WTC11 (cell line): Measurements from ENCODE around the gene SHF. TPM values are rescaled to one million over a fixed set of nuclear protein-coding genes. Genes with fewer than 3 reads are reported as not detected.

Source experiments
- ATAC-seq: fragments of 200-7000 bp; cut with Tn5 transposase; 2 replicates; pipeline ENCODE4 v1.10.0; 2021; ENCODE audit warnings: mild to moderate bottlenecking, moderate library complexity
- CTCF ChIA-PET: fragments of 300-600 bp; sonication (Branson Sonifier 250); formaldehyde crosslinking; loops from one replicate; lab custom pipeline; 2021; ENCODE audit warnings: antibody characterized with exemption; lab: Charles Lee
- POLR2A ChIA-PET: fragments of 350-600 bp; sonication (Branson Sonifier 250); formaldehyde crosslinking; loops from one replicate; lab custom pipeline; 2021; ENCODE audit warnings: antibody characterized with exemption; lab: Charles Lee
- DNase-seq: peaks from one replicate; pipeline ENCODE4 v3.0.0; 2021; ENCODE audit warnings: low spot score
- H3K27ac Mint-ChIP-seq: 2 replicates; pipeline ENCODE4 v1.8.0; 2021; ENCODE audit warnings: mixed read lengths
- H3K27me3 Mint-ChIP-seq: 2 replicates; pipeline ENCODE4 v1.8.0; 2021; ENCODE audit warnings: low read depth, mild to moderate bottlenecking, moderate library complexity, mixed read lengths
- H3K36me3 Mint-ChIP-seq: 2 replicates; pipeline ENCODE4 v1.8.0; 2021; ENCODE audit warnings: mixed read lengths
- H3K4me1 Mint-ChIP-seq: 2 replicates; pipeline ENCODE4 v1.8.0; 2022; ENCODE audit warnings: mixed read lengths
- H3K4me3 Mint-ChIP-seq: 2 replicates; pipeline ENCODE4 v1.8.0; 2021; ENCODE audit warnings: mild to moderate bottlenecking, moderate library complexity, mixed read lengths
- H3K9me3 Mint-ChIP-seq: 2 replicates; pipeline ENCODE4 v1.8.0; 2021; ENCODE audit warnings: mixed read lengths
- ATF2 ChIP-seq: sonication (generic); formaldehyde crosslinking; IDR thresholded peaks from 2 replicates; pipeline ENCODE4 v1.8.1; 2022; ENCODE audit warnings: low read depth, missing genetic modification reagents, borderline replicate concordance
- ATF3 ChIP-seq: sonication (generic); formaldehyde crosslinking; conservative IDR thresholded peaks from 2 replicates; pipeline ENCODE4 v1.8.1; 2022; ENCODE audit warnings: mild to moderate bottlenecking, missing genetic modification reagents
- GRHL2 ChIP-seq: fragments of 250-450 bp; sonication (Bioruptor Pico); IDR thresholded peaks from 2 replicates; pipeline ENCODE4 v1.8.0; 2022; ENCODE audit warnings: mild to moderate bottlenecking, moderate library complexity; ENCODE audit not compliant: insufficient replicate concordance, severe bottlenecking
- JAZF1 ChIP-seq: fragments of 250-450 bp; sonication (Bioruptor Pico); IDR thresholded peaks from 2 replicates; pipeline ENCODE4 v1.9.0; 2021; ENCODE audit warnings: moderate library complexity, mild to moderate bottlenecking, inconsistent platforms
- JUN ChIP-seq: sonication (generic); formaldehyde crosslinking; IDR thresholded peaks from 2 replicates; pipeline ENCODE4 v1.8.0; 2023; ENCODE audit warnings: mild to moderate bottlenecking, missing genetic modification reagents
- MLX ChIP-seq: sonication (generic); formaldehyde crosslinking; IDR thresholded peaks from 2 replicates; pipeline ENCODE4 v1.8.1; 2023; ENCODE audit warnings: mild to moderate bottlenecking, missing genetic modification reagents, moderate library complexity
- NR1H2 ChIP-seq: sonication (generic); formaldehyde crosslinking; IDR thresholded peaks from 2 replicates; pipeline ENCODE4 v1.9.0; 2021; ENCODE audit warnings: mild to moderate bottlenecking, moderate library complexity, missing genetic modification reagents
- NR2C2 ChIP-seq: sonication (generic); formaldehyde crosslinking; IDR thresholded peaks from 2 replicates; pipeline ENCODE4 v1.8.0; 2022; ENCODE audit warnings: mild to moderate bottlenecking, missing genetic modification reagents
- SMAD4 ChIP-seq: sonication (generic); formaldehyde crosslinking; IDR thresholded peaks from 2 replicates; pipeline ENCODE4 v1.8.0; 2022; ENCODE audit warnings: mild to moderate bottlenecking, missing genetic modification reagents
- SP1 ChIP-seq: sonication (generic); formaldehyde crosslinking; conservative IDR thresholded peaks from 2 replicates; pipeline ENCODE4 v1.8.1; 2022; ENCODE audit warnings: missing genetic modification reagents
- STAT6 ChIP-seq: sonication (generic); formaldehyde crosslinking; conservative IDR thresholded peaks from 2 replicates; pipeline ENCODE4 v1.8.1; 2023; ENCODE audit warnings: mild to moderate bottlenecking, low read depth, missing genetic modification reagents, moderate library complexity
- TP53 ChIP-seq: sonication (generic); formaldehyde crosslinking; IDR thresholded peaks from 2 replicates; pipeline ENCODE4 v1.8.1; 2023; ENCODE audit warnings: mild to moderate bottlenecking, missing genetic modification reagents
- ZBTB43 ChIP-seq: sonication (generic); formaldehyde crosslinking; IDR thresholded peaks from 2 replicates; pipeline ENCODE4 v1.8.1; 2023; ENCODE audit warnings: mild to moderate bottlenecking, missing genetic modification reagents
- ZNF138 ChIP-seq: sonication (generic); formaldehyde crosslinking; conservative IDR thresholded peaks from 2 replicates; pipeline ENCODE4 v1.8.1; 2022; ENCODE audit warnings: mild to moderate bottlenecking, moderate library complexity, missing genetic modification reagents
- ZNF263 ChIP-seq: sonication (generic); formaldehyde crosslinking; IDR thresholded peaks from 2 replicates; pipeline ENCODE4 v1.8.1; 2022; ENCODE audit warnings: low read depth, mild to moderate bottlenecking, moderate library complexity, missing genetic modification reagents
- ZNF416 ChIP-seq: fragments of 250-450 bp; sonication (Bioruptor Pico); IDR thresholded peaks from 2 replicates; pipeline ENCODE4 v1.9.0; 2021; ENCODE audit warnings: mild to moderate bottlenecking, inconsistent platforms
- total RNA-seq: library from RNA; stranded (reverse); gene quantifications from 3 replicates; pipeline ENCODE4 v1.2.3, GENCODE V29; 2021

The SHF gene
- total RNA-seq, 1 experiment from 2014 or later: 30.6 TPM

- ChIA-PET POLR2A (no interaction called here), CTCF (interaction anchor here (1.8 to 11.0 kb wide), 2 partner anchors 18 to 30 kb away, joined by 12 to 231 read pairs; partner anchors contain the start of genes DUOX2 and DUOXA2)
- DNase-seq: no peak
- Mint-ChIP-seq H3K36me3 (no peaks in the 10 kb centered on the region), H3K27ac (no peak overlapping the region), H3K4me1 (peaks cover 15% of the 10 kb centered on the region), H3K9me3 (no peaks in the 10 kb centered on the region), H3K27me3 (peaks cover 91% of the 10 kb centered on the region), H3K4me3 (no peak overlapping the region)
- no peak for ATAC-seq
- TF ChIP-seq ATF2 (CRISPR knock-in tag): no peak
- TF ChIP-seq ZNF138 (CRISPR knock-in tag): no peak
- no peak for TF ChIP-seq ZBTB43 (CRISPR knock-in tag)
- TF ChIP-seq SMAD4 (CRISPR knock-in tag): no peak
- TF ChIP-seq GRHL2 (CRISPR knock-in tag): no peak
- TF ChIP-seq STAT6 (CRISPR knock-in tag): no peak
Measured at GRCh38 chr15:45132844-45133560, 54.8 kb downstream of the SHF start.

- no peak for DNase-seq
- CTCF ChIA-PET: interaction anchor here (11.0 kb wide), 1 partner anchor 17 kb away, joined by 231 read pairs; the partner anchor contains the start of genes DUOX2 and DUOXA2
- Mint-ChIP-seq H3K36me3 (no peaks in the 10 kb centered on the region), H3K27me3 (peaks cover 97% of the 10 kb centered on the region), H3K4me1 (peaks cover 14% of the 10 kb centered on the region), H3K4me3 (no peak overlapping the region), H3K9me3 (no peaks in the 10 kb centered on the region), H3K27ac (no peak overlapping the region)
- TF ChIP-seq NR2C2 (no peak), ATF3 (CRISPR knock-in tag) (no peak), MLX (CRISPR knock-in tag) (no peak), TP53 (no peak), JAZF1 (CRISPR knock-in tag) (no peak), NR1H2 (CRISPR knock-in tag) (no peak), JUN (CRISPR knock-in tag) (no peak), SMAD4 (CRISPR knock-in tag) (no peak), SP1 (CRISPR knock-in tag) (no peak), ZNF263 (CRISPR knock-in tag) (no peak), ZNF416 (CRISPR knock-in tag) (no peak)
- POLR2A ChIA-PET: no interaction called here
- ATAC-seq: no peak
Measured at GRCh38 chr15:45131510-45131909, 56.3 kb downstream of the SHF start.
